PC-9 (cell line): Measurements from ENCODE around the gene AGBL4. TPM values are rescaled to one million over a fixed set of nuclear protein-coding genes. Genes with fewer than 3 reads are reported as not detected.

Experiments used
- BruUV-seq: library from RNA; stranded (reverse); fragments of 400-500 nt; replicated peaks from 2 replicates; lab custom pipeline; 2021; lab: Mats Ljungman, UMichigan
- CTCF ChIA-PET: fragments of 300-600 bp; sonication (Branson Sonifier 250); formaldehyde crosslinking; loops from one replicate; lab custom pipeline; 2022; ENCODE audit warnings: antibody characterized with exemption; lab: Charles Lee
- POLR2A ChIA-PET: fragments of 300-600 bp; sonication (Branson Sonifier 250); formaldehyde crosslinking; loops from one replicate; lab custom pipeline; 2022; ENCODE audit warnings: antibody characterized with exemption; ENCODE audit not compliant: unreplicated experiment; lab: Charles Lee
- DNase-seq, 2 experiments: peaks; one replicate each; pipeline versions ENCODE4 v3.0.0 to v3.0.0-alpha.2; 2015 to 2022; ENCODE audit warnings: mixed read lengths in 1 of 2
- H2AFZ ChIP-seq: fragments of 200-600 bp; sonication (generic); 2 replicates; pipeline ENCODE4 v1.8.1; 2017; ENCODE audit warnings: antibody characterized with exemption
- H3F3A ChIP-seq: fragments of 200-600 bp; sonication (generic); 2 replicates; pipeline ENCODE4 v1.8.1; 2017; ENCODE audit warnings: antibody characterized with exemption, mild to moderate bottlenecking, low read depth; ENCODE audit not compliant: insufficient read depth
- H3K27ac ChIP-seq: fragments of 200-600 bp; sonication (generic); 2 replicates; pipeline ENCODE4 v1.6.1; 2016; ENCODE audit warnings: mixed run types
- H3K27me3 ChIP-seq: fragments of 200-600 bp; sonication (generic); 2 replicates; pipeline ENCODE4 v1.6.1; 2016; ENCODE audit warnings: low read depth, mixed run types; ENCODE audit not compliant: insufficient read depth
- H3K36me3 ChIP-seq: fragments of 200-600 bp; sonication (generic); 2 replicates; pipeline ENCODE4 v1.6.1; 2016; ENCODE audit warnings: low read depth, mixed run types
- H3K4me1 ChIP-seq: fragments of 200-600 bp; sonication (generic); replicated peaks from 2 replicates; pipeline ENCODE4 v1.6.1; 2016; ENCODE audit warnings: mixed run types; ENCODE audit not compliant: insufficient read depth
- H3K4me2 ChIP-seq: fragments of 200-600 bp; sonication (generic); 2 replicates; pipeline ENCODE4 v1.6.1; 2017; ENCODE audit warnings: mixed run types
- H3K4me3 ChIP-seq: fragments of 200-600 bp; sonication (generic); 2 replicates; pipeline ENCODE4 v1.6.1; 2016; ENCODE audit warnings: mixed run types
- H3K79me2 ChIP-seq: fragments of 200-600 bp; sonication (generic); 2 replicates; pipeline ENCODE4 v1.6.1; 2017; ENCODE audit warnings: low read depth, mixed run types
- H3K9me2 ChIP-seq: fragments of 200-600 bp; sonication (generic); 2 replicates; pipeline ENCODE4 v1.8.1; 2017; ENCODE audit warnings: mild to moderate bottlenecking; ENCODE audit not compliant: insufficient read depth
- H3K9me3 ChIP-seq: fragments of 200-600 bp; sonication (generic); 2 replicates; pipeline ENCODE4 v1.8.1; 2016; ENCODE audit warnings: low read depth; ENCODE audit not compliant: insufficient read depth
- H4K20me1 ChIP-seq: fragments of 200-600 bp; sonication (generic); 2 replicates; pipeline ENCODE4 v1.8.1; 2017; ENCODE audit not compliant: insufficient read depth
- CTCF ChIP-seq: fragments of 200-600 bp; sonication (generic); conservative IDR thresholded peaks from 2 replicates; pipeline ENCODE4 v1.6.1; 2017; ENCODE audit warnings: mixed run types, antibody characterized with exemption, mild to moderate bottlenecking, moderate library complexity
- EZH2 ChIP-seq: fragments of 200-600 bp; sonication (generic); IDR thresholded peaks from 2 replicates; pipeline ENCODE4 v1.8.0; 2017; ENCODE audit warnings: antibody characterized with exemption, low read depth
- intact Hi-C: fragments of 100-400 bp; cut with micrococcal nuclease; formaldehyde crosslinking; loops from one replicate; pipeline ENCODE4 v1.10.0; 2022; ENCODE audit not compliant: unreplicated experiment
- total RNA-seq: library from RNA; stranded (reverse); gene quantifications from 2 replicates; pipeline ENCODE4 v1.2.3, GENCODE V29; 2021

AGBL4 gene
- total RNA-seq, 1 experiment from 2014 or later, result not detected

GRCh38 chr1:48853006-48853405 is 1170.7 kb downstream of the AGBL4 start:
- Histone ChIP-seq H3K79me2 (no peaks in the 10 kb centered on the region), H3K4me1 (peaks cover 17% of the 10 kb centered on the region), H3K4me3 (no peak overlapping the region), H3F3A (0 out of 2 replicates have a peak, but pooled peaks cover 4% of the 10 kb centered on the region), H4K20me1 (no peaks in the 10 kb centered on the region), H3K27ac (0 out of 2 replicates have a peak overlapping the region, but pooled peaks have one; percentile 47), H3K9me2 (no peaks in the 10 kb centered on the region), H3K36me3 (no peaks in the 10 kb centered on the region), H3K9me3 (peaks cover 3% of the 10 kb centered on the region; the same call in 1 of the 2 replicates), H3K4me2 (no peak overlapping the region), H3K27me3 (no peaks in the 10 kb centered on the region), H2AFZ (0 out of 2 replicates have a peak overlapping the region, but pooled peaks have one; percentile 36)
- DNase-seq, result peak; percentile 10 to 68
- ChIA-PET CTCF (no interaction called here), POLR2A (interaction anchor here (0.6 kb wide), 1 partner anchor 26 kb away, joined by 3 read pairs; no protein-coding TSS in a partner anchor)
- TF ChIP-seq EZH2 (no peak), CTCF (no peak)
- intact Hi-C loops, result no loop called here
- BruUV-seq, result no TSS peak

- Histone ChIP-seq H4K20me1 (no peaks in the 10 kb centered on the region), H3K79me2 (no peaks in the 10 kb centered on the region), H3K36me3 (no peaks in the 10 kb centered on the region), H2AFZ (no peak overlapping the region), H3K4me3 (no peak overlapping the region), H3K9me2 (no peaks in the 10 kb centered on the region; the same call in 1 of the 2 replicates), H3K27me3 (no peaks in the 10 kb centered on the region), H3K27ac (no peak overlapping the region), H3K4me1 (peaks cover 17% of the 10 kb centered on the region), H3K9me3 (peaks cover 3% of the 10 kb centered on the region; the same call in 1 of the 2 replicates), H3F3A (0 out of 2 replicates have a peak, but pooled peaks cover 4% of the 10 kb centered on the region), H3K4me2 (no peak overlapping the region)
- ChIA-PET CTCF (no interaction called here), POLR2A (no interaction called here)
- no peak for DNase-seq
- intact Hi-C loops, result no loop called here
- TF ChIP-seq CTCF (no peak), EZH2 (no peak)
- BruUV-seq, result no TSS peak
These were observed 1172.1 kb downstream of the AGBL4 start for GRCh38 chr1:48851638-48852037.

GRCh38 chr1:48848035-48848434 is 1175.7 kb downstream of the AGBL4 start:
- CTCF ChIA-PET, result no interaction called here
- H3F3A ChIP-seq, result no peaks in the 10 kb centered on the region
- H3K4me3 ChIP-seq, result no peak overlapping the region
- H4K20me1 ChIP-seq, result no peaks in the 10 kb centered on the region
- no TSS peak for BruUV-seq
- H3K4me1 ChIP-seq, result peaks cover 11% of the 10 kb centered on the region
- H3K9me2 ChIP-seq, result no peaks in the 10 kb centered on the region; the same call in 1 of the 2 replicates
- H3K27ac ChIP-seq, result no peak overlapping the region
- no peaks in the 10 kb centered on the region for H3K36me3 ChIP-seq
- peaks cover 3% of the 10 kb centered on the region; the same call in 1 of the 2 replicates for H3K9me3 ChIP-seq
- no peak for TF ChIP-seq CTCF
- no peak for TF ChIP-seq EZH2
- intact Hi-C loops, result no loop called here
- H3K4me2 ChIP-seq, result no peak overlapping the region
- no peaks in the 10 kb centered on the region for H3K79me2 ChIP-seq
- no peaks in the 10 kb centered on the region for H3K27me3 ChIP-seq
- no peak overlapping the region for H2AFZ ChIP-seq
- DNase-seq, result no peak
- POLR2A ChIA-PET, result no interaction called here
